Nephron progenitor cell (in vitro differentiated cells): ENCODE results near the gene PON1.

Source experiments
- DNase-seq: peaks from one replicate; pipeline ENCODE4 v3.0.0; 2021
- H3K27ac Mint-ChIP-seq: 2 replicates; pipeline ENCODE4 v1.8.0; 2021; ENCODE audit warnings: mild to moderate bottlenecking, moderate library complexity, mixed read lengths
- H3K27me3 Mint-ChIP-seq: 2 replicates; pipeline ENCODE4 v1.8.0; 2021; ENCODE audit warnings: mild to moderate bottlenecking, low read depth, mixed read lengths; ENCODE audit not compliant: poor library complexity
- H3K36me3 Mint-ChIP-seq: 2 replicates; pipeline ENCODE4 v1.8.0; 2021; ENCODE audit warnings: low read depth, mixed read lengths
- H3K4me1 Mint-ChIP-seq: 2 replicates; pipeline ENCODE4 v1.8.0; 2021; ENCODE audit warnings: mixed read lengths
- H3K4me3 Mint-ChIP-seq: 2 replicates; pipeline ENCODE4 v1.8.0; 2021; ENCODE audit warnings: mild to moderate bottlenecking, moderate library complexity, mixed read lengths
- H3K9me3 Mint-ChIP-seq: 2 replicates; pipeline ENCODE4 v1.8.0; 2021; ENCODE audit warnings: mild to moderate bottlenecking, moderate library complexity, mixed read lengths
- CTCF ChIP-seq: fragments of 200-600 bp; sonication (generic); IDR thresholded peaks from 2 replicates; pipeline ENCODE4 v1.5.0; 2021; ENCODE audit warnings: antibody characterized with exemption

The PON1 gene

GRCh38 chr7:95330961-95331337 lies 6.6 kb upstream of the PON1 start:
- Mint-ChIP-seq H3K27me3 (no peaks in the 10 kb centered on the region), H3K36me3 (no peaks in the 10 kb centered on the region), H3K4me3 (no peak overlapping the region), H3K27ac (no peak overlapping the region), H3K4me1 (peaks cover 3% of the 10 kb centered on the region), H3K9me3 (peaks cover 3% of the 10 kb centered on the region)
- no peak for DNase-seq
- TF ChIP-seq CTCF: no peak

- H3K36me3 Mint-ChIP-seq: no peaks in the 10 kb centered on the region
- H3K27ac Mint-ChIP-seq: no peak overlapping the region
- no peak overlapping the region for H3K4me3 Mint-ChIP-seq
- peaks cover 3% of the 10 kb centered on the region for H3K4me1 Mint-ChIP-seq
- TF ChIP-seq CTCF: no peak
- H3K27me3 Mint-ChIP-seq: peaks cover 6% of the 10 kb centered on the region
- no peak for DNase-seq
- H3K9me3 Mint-ChIP-seq: peaks cover 3% of the 10 kb centered on the region
Measured at GRCh38 chr7:95330204-95330960, 6.0 kb upstream of the PON1 start.

GRCh38 chr7:95327356-95327755 lies 3.0 kb upstream of the PON1 start:
- no peak for DNase-seq
- Mint-ChIP-seq H3K4me3 (no peak overlapping the region), H3K4me1 (peaks cover 3% of the 10 kb centered on the region), H3K27me3 (peaks cover 30% of the 10 kb centered on the region), H3K9me3 (peaks cover 3% of the 10 kb centered on the region), H3K27ac (no peak overlapping the region), H3K36me3 (no peaks in the 10 kb centered on the region)
- no peak for TF ChIP-seq CTCF

GRCh38 chr7:95323410-95324129 lies 762 bp downstream of the PON1 start:
- Mint-ChIP-seq H3K4me1 (peaks cover 4% of the 10 kb centered on the region), H3K36me3 (no peaks in the 10 kb centered on the region), H3K9me3 (peaks cover 3% of the 10 kb centered on the region), H3K27ac (no peak overlapping the region), H3K4me3 (no peak overlapping the region), H3K27me3 (peaks cover 33% of the 10 kb centered on the region)
- DNase-seq: no peak
- TF ChIP-seq CTCF: no peak

GRCh38 chr7:95322854-95323253 lies 1.5 kb downstream of the PON1 start:
- H3K4me1 Mint-ChIP-seq: peaks cover 9% of the 10 kb centered on the region
- H3K4me3 Mint-ChIP-seq: no peak overlapping the region
- H3K27ac Mint-ChIP-seq: no peak overlapping the region
- no peak for DNase-seq
- no peak for TF ChIP-seq CTCF
- H3K9me3 Mint-ChIP-seq: peaks cover 3% of the 10 kb centered on the region
- H3K27me3 Mint-ChIP-seq: peaks cover 33% of the 10 kb centered on the region
- no peaks in the 10 kb centered on the region for H3K36me3 Mint-ChIP-seq
